ENCODE measurements around the gene SEMA6C. TPM values are rescaled to one million over a fixed set of nuclear protein-coding genes. Genes with fewer than 3 reads are reported as not detected.

Gene SEMA6C
- total and polyA plus RNA-seq, 2 of the 13 experiments (the other 11 are each of a cell fraction or from before 2014, with no cell fraction given) = 1.4 to 2.9 TPM

GRCh38 chr1:151165738-151166504 lies 19.5 kb upstream of the SEMA6C start, which contains the start of the genes LYSMD1 and SCNM1 (continued):
- peak; percentile 81; the same call in 1 of the 2 replicates for TF ChIP-seq SNAPC2 (CRISPR knock-in tag; IDR thresholded peaks at IDR 0.05)
- TF ChIP-seq ZNF317 (CRISPR knock-in tag; IDR thresholded peaks at IDR 0.05) = 0 out of 2 replicates have a peak, but pooled peaks have one; percentile 71
- no peak for TF ChIP-seq THYN1 (CRISPR knock-in tag; IDR thresholded peaks at IDR 0.05; ENCODE audit: borderline replicate concordance, low read depth)
- TF ChIP-seq MYNN (CRISPR knock-in tag; IDR thresholded peaks at IDR 0.05; ENCODE audit: low read depth) = peak; percentile 19; the same call in 1 of the 2 replicates
- no peak for TF ChIP-seq TEAD2 (CRISPR knock-in tag; IDR thresholded peaks at IDR 0.05)
- no peak for TF ChIP-seq ZC3H13 (CRISPR knock-in tag; IDR thresholded peaks at IDR 0.05)
- TF ChIP-seq, protein P1, sequence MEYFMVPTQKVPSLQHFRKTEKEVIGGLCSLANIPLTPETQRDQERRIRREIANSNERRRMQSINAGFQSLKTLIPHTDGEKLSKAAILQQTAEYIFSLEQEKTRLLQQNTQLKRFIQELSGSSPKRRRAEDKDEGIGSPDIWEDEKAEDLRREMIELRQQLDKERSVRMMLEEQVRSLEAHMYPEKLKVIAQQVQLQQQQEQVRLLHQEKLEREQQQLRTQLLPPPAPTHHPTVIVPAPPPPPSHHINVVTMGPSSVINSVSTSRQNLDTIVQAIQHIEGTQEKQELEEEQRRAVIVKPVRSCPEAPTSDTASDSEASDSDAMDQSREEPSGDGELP (IDR thresholded peaks at IDR 0.05; ENCODE audit: borderline replicate concordance, low read depth) = 0 out of 2 replicates have a peak, but pooled peaks have one; percentile 15
- no peak for TF ChIP-seq KAT2B (IDR thresholded peaks at IDR 0.05; ENCODE audit: borderline replicate concordance, low read depth, low read length)
- TF ChIP-seq ZSCAN30 (CRISPR knock-in tag; IDR thresholded peaks at IDR 0.05) = no peak
- TF ChIP-seq HNRNPH1 (optimal IDR thresholded peaks at IDR 0.05; ENCODE audit: low read depth, low read length) = no peak
- TF ChIP-seq, protein P2, sequence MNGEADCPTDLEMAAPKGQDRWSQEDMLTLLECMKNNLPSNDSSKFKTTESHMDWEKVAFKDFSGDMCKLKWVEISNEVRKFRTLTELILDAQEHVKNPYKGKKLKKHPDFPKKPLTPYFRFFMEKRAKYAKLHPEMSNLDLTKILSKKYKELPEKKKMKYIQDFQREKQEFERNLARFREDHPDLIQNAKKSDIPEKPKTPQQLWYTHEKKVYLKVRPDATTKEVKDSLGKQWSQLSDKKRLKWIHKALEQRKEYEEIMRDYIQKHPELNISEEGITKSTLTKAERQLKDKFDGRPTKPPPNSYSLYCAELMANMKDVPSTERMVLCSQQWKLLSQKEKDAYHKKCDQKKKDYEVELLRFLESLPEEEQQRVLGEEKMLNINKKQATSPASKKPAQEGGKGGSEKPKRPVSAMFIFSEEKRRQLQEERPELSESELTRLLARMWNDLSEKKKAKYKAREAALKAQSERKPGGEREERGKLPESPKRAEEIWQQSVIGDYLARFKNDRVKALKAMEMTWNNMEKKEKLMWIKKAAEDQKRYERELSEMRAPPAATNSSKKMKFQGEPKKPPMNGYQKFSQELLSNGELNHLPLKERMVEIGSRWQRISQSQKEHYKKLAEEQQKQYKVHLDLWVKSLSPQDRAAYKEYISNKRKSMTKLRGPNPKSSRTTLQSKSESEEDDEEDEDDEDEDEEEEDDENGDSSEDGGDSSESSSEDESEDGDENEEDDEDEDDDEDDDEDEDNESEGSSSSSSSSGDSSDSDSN (CRISPR knock-in tag; IDR thresholded peaks at IDR 0.05) = peak; percentile 28; the same call in 1 of the 2 replicates
- TF ChIP-seq, protein P3, sequence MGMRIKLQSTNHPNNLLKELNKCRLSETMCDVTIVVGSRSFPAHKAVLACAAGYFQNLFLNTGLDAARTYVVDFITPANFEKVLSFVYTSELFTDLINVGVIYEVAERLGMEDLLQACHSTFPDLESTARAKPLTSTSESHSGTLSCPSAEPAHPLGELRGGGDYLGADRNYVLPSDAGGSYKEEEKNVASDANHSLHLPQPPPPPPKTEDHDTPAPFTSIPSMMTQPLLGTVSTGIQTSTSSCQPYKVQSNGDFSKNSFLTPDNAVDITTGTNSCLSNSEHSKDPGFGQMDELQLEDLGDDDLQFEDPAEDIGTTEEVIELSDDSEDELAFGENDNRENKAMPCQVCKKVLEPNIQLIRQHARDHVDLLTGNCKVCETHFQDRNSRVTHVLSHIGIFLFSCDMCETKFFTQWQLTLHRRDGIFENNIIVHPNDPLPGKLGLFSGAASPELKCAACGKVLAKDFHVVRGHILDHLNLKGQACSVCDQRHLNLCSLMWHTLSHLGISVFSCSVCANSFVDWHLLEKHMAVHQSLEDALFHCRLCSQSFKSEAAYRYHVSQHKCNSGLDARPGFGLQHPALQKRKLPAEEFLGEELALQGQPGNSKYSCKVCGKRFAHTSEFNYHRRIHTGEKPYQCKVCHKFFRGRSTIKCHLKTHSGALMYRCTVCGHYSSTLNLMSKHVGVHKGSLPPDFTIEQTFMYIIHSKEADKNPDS (CRISPR knock-in tag; IDR thresholded peaks at IDR 0.05) = no peak
- peak; percentile 89 for TF ChIP-seq POLR2AphosphoS5 (IDR thresholded peaks at IDR 0.05; ENCODE audit: low read depth, low read length)
- no peak for TF ChIP-seq TRIM24 (CRISPR knock-in tag; IDR thresholded peaks at IDR 0.05)
- TF ChIP-seq, protein P4, sequence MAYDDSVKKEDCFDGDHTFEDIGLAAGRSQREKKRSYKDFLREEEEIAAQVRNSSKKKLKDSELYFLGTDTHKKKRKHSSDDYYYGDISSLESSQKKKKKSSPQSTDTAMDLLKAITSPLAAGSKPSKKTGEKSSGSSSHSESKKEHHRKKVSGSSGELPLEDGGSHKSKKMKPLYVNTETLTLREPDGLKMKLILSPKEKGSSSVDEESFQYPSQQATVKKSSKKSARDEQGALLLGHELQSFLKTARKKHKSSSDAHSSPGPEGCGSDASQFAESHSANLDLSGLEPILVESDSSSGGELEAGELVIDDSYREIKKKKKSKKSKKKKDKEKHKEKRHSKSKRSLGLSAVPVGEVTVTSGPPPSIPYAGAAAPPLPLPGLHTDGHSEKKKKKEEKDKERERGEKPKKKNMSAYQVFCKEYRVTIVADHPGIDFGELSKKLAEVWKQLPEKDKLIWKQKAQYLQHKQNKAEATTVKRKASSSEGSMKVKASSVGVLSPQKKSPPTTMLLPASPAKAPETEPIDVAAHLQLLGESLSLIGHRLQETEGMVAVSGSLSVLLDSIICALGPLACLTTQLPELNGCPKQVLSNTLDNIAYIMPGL (CRISPR knock-in tag; IDR thresholded peaks at IDR 0.05; ENCODE audit: borderline replicate concordance in 1 of 2, low read depth in 1 of 2) = peak; percentile 78 to 87; a peak in 2 of 4 replicates
- 0 out of 2 replicates have a peak, but pooled peaks have one; percentile 14 for TF ChIP-seq FOXM1 (CRISPR knock-in tag; IDR thresholded peaks at IDR 0.05)
- TF ChIP-seq MAF1 (CRISPR knock-in tag; IDR thresholded peaks at IDR 0.05; ENCODE audit: borderline replicate concordance) = peak; percentile 67; the same call in 1 of the 2 replicates
- TF ChIP-seq, protein P5, sequence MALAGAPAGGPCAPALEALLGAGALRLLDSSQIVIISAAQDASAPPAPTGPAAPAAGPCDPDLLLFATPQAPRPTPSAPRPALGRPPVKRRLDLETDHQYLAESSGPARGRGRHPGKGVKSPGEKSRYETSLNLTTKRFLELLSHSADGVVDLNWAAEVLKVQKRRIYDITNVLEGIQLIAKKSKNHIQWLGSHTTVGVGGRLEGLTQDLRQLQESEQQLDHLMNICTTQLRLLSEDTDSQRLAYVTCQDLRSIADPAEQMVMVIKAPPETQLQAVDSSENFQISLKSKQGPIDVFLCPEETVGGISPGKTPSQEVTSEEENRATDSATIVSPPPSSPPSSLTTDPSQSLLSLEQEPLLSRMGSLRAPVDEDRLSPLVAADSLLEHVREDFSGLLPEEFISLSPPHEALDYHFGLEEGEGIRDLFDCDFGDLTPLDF (CRISPR knock-in tag; IDR thresholded peaks at IDR 0.05) = peak; percentile 89
- peak; percentile 66; the same call in 1 of the 2 replicates for TF ChIP-seq SP140L (CRISPR knock-in tag; IDR thresholded peaks at IDR 0.05; ENCODE audit: borderline replicate concordance)
- TF ChIP-seq ZNF260 (CRISPR knock-in tag; IDR thresholded peaks at IDR 0.05; ENCODE audit: borderline replicate concordance, low read depth) = no peak
- TF ChIP-seq FOXA3 (CRISPR knock-in tag; IDR thresholded peaks at IDR 0.05) = peak; percentile 77
